Activated naive CD8-positive, alpha-beta T cell treated with anti-CD3 and anti-CD28 coated beads for 36 hours (primary cell): ENCODE results near the gene TLCD1. TPM values are rescaled to one million over a fixed set of nuclear protein-coding genes. Genes with fewer than 3 reads are reported as not detected.

Source experiments
- DNase-seq: peaks from one replicate; pipeline ENCODE4 v3.0.0; 2021
- H3K27ac Mint-ChIP-seq: one replicate; pipeline ENCODE4 v1.8.0; 2022; ENCODE audit warnings: mild to moderate bottlenecking, moderate library complexity, mixed read lengths
- H3K27me3 Mint-ChIP-seq: one replicate; pipeline ENCODE4 v1.8.0; 2022; ENCODE audit warnings: mild to moderate bottlenecking, mixed read lengths
- H3K36me3 Mint-ChIP-seq: one replicate; pipeline ENCODE4 v1.8.0; 2021; ENCODE audit warnings: mild to moderate bottlenecking, mixed read lengths
- H3K4me1 Mint-ChIP-seq: one replicate; pipeline ENCODE4 v1.8.0; 2021; ENCODE audit warnings: mixed read lengths
- H3K4me3 Mint-ChIP-seq: one replicate; pipeline ENCODE4 v1.8.0; 2022; ENCODE audit warnings: mild to moderate bottlenecking, moderate library complexity, mixed read lengths
- H3K9me3 Mint-ChIP-seq: one replicate; pipeline ENCODE4 v1.8.0; 2022; ENCODE audit warnings: mixed read lengths
- total RNA-seq, 2 experiments: library from RNA; stranded (reverse); gene quantifications; one replicate each; pipeline ENCODE4 v1.2.3, GENCODE V29; 2021

Gene TLCD1
- total RNA-seq, 2 experiments from 2014 or later = 15.5 to 17.8 TPM

DNA sequence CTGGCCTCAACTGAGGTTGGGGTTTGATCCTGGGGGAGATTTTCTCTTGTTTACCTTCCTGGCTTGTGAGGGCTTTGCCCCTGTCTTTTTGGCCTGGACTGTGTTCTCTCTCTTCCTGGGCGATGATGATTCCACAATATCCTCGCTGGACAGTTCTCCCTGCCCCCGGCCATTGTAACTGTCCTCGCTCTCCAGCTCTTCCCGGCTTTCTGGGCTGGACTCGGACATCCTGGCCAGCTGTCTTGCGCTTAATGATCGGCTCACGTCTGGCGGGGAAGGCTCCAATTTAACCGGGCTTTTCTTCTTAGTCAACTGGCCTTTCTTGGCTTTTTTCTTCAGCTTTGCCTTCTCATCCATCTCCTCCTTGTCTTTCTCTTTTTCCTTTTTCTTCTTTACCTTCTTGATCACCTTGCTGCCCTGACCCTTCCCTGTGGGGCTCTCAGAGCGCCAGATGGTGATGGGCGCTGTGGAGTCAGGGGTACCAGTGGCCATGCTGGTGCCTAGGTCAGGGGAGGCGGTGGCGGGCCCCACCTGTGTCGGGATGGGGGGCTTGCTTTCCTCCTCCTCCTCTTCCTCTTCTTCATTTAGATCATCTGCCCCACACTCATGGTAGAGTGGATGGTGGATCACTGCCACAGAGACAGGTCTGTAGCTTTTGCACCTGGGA is 22.3 kb downstream of the TLCD1 start:
- Mint-ChIP-seq H3K27ac (no peak overlapping the region), H3K27me3 (no peaks in the 10 kb centered on the region), H3K9me3 (no peaks in the 10 kb centered on the region), H3K36me3 (peaks cover 23% of the 10 kb centered on the region), H3K4me3 (no peak overlapping the region), H3K4me1 (no peaks in the 10 kb centered on the region)
- DNase-seq = no peak

- H3K27ac Mint-ChIP-seq = no peak overlapping the region
- DNase-seq = no peak
- no peak overlapping the region for H3K4me3 Mint-ChIP-seq
- no peaks in the 10 kb centered on the region for H3K9me3 Mint-ChIP-seq
- no peaks in the 10 kb centered on the region for H3K27me3 Mint-ChIP-seq
- H3K36me3 Mint-ChIP-seq = peaks cover 27% of the 10 kb centered on the region
- H3K4me1 Mint-ChIP-seq = no peaks in the 10 kb centered on the region
Observed at GRCh38 chr17:28702752-28703150, 23.3 kb downstream of the TLCD1 start.

- no peak overlapping the region for H3K27ac Mint-ChIP-seq
- no peaks in the 10 kb centered on the region for H3K4me1 Mint-ChIP-seq
Observed at GRCh38 chr17:28702026-28702751, 23.8 kb downstream of the TLCD1 start.

GRCh38 chr17:28700830-28701492 is 25.1 kb downstream of the TLCD1 start:
- DNase-seq = no peak
- H3K4me1 Mint-ChIP-seq = no peaks in the 10 kb centered on the region
- H3K4me3 Mint-ChIP-seq = no peak overlapping the region
- H3K36me3 Mint-ChIP-seq = peaks cover 30% of the 10 kb centered on the region
- H3K27ac Mint-ChIP-seq = no peak overlapping the region
- no peaks in the 10 kb centered on the region for H3K27me3 Mint-ChIP-seq
- no peaks in the 10 kb centered on the region for H3K9me3 Mint-ChIP-seq

More at GRCh38 chr17:28702026-28702751, 23.8 kb downstream of the TLCD1 start:
- no peaks in the 10 kb centered on the region for H3K27me3 Mint-ChIP-seq
- peaks cover 28% of the 10 kb centered on the region for H3K36me3 Mint-ChIP-seq
- no peak for DNase-seq
- no peak overlapping the region for H3K4me3 Mint-ChIP-seq
- H3K9me3 Mint-ChIP-seq = no peaks in the 10 kb centered on the region

DNA sequence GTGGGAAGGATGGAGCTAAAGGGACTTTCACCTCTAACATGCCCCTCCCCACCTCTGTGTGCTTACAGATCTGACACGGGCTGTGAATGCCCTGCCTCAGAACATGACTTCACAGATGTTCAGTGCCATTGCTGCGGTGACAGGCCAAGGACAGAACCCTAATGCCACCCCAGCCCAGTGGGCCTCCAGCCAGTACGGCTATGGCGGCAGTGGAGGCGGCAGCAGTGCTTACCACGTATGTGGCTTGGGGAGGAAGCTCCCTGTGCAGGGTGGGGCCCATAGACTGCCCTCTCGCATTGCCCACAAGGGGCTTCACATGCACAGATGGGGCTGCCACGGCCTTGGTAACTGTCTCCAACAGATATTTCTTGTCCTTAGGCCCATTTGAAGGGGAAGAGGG is 25.8 kb downstream of the TLCD1 start:
- H3K36me3 Mint-ChIP-seq = peaks cover 32% of the 10 kb centered on the region
- no peaks in the 10 kb centered on the region for H3K4me1 Mint-ChIP-seq
- no peak overlapping the region for H3K27ac Mint-ChIP-seq
- no peaks in the 10 kb centered on the region for H3K27me3 Mint-ChIP-seq
- no peaks in the 10 kb centered on the region for H3K9me3 Mint-ChIP-seq
- no peak overlapping the region for H3K4me3 Mint-ChIP-seq
- DNase-seq = no peak

DNA sequence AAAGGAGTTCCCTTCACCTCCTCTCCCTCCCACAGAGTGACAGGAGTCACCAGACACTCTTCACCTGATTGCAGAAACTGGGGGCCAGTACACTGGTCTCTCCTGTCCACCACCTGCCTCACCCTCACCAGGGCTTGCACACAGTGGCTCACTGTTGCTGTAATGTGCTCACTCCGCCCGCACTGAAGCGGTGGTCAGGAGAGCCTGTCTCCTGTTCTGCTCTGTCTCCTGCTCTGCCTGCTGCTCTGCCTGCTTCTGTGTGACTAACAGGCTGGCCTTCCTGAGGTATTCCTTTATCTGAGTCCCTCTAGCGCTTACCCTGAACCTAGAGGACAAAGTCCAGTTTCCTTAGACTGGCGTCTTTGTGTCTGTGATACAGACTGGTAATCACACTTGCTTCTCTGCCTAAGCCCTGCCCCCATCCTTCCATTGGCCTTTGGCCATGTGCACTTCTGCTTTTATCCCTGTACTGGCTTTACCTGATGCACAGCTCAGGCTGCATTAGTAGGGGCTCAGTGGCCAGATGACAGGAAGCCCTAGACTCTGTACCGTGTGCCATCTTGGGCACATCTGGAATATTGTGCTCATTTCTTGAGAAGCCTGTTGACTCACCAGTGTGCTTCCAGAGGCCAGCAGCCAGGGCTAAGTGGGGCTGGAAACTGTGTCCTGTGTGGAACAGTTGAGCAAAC is 27.6 kb downstream of the TLCD1 start:
- H3K27ac Mint-ChIP-seq = no peak overlapping the region
- DNase-seq = no peak
- no peaks in the 10 kb centered on the region for H3K4me1 Mint-ChIP-seq
- H3K36me3 Mint-ChIP-seq = peaks cover 36% of the 10 kb centered on the region
- no peaks in the 10 kb centered on the region for H3K27me3 Mint-ChIP-seq
- H3K9me3 Mint-ChIP-seq = no peaks in the 10 kb centered on the region
- H3K4me3 Mint-ChIP-seq = no peak overlapping the region

DNA sequence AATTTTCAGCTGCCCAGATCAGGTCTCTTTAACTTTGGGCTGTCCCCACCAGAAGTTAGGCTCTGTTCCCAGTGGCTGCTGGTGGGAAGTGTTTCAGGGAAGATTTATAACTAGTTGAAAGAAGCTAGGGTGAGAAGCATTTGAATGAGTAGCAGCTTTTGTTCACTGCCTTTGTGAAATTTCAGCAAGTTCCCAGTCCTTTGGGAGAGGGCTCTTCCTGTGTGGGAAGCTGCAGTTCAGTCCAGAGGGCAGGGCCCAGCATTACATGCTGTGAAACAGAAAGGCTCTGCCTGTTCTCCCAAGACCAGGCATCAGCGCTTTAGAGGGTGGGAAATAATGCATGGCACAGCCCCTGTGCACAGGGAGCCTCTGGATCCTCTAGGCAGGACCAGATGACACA is 32.2 kb downstream of the TLCD1 start:
- DNase-seq = no peak
- H3K4me3 Mint-ChIP-seq = no peak overlapping the region
- no peaks in the 10 kb centered on the region for H3K9me3 Mint-ChIP-seq
- H3K4me1 Mint-ChIP-seq = no peaks in the 10 kb centered on the region
- H3K27me3 Mint-ChIP-seq = no peaks in the 10 kb centered on the region
- H3K27ac Mint-ChIP-seq = peak overlapping the region; percentile 26
- H3K36me3 Mint-ChIP-seq = peaks cover 23% of the 10 kb centered on the region

- DNase-seq = no peak
- peaks cover 30% of the 10 kb centered on the region for H3K36me3 Mint-ChIP-seq
- H3K27ac Mint-ChIP-seq = no peak overlapping the region
- no peaks in the 10 kb centered on the region for H3K4me1 Mint-ChIP-seq
- no peak overlapping the region for H3K4me3 Mint-ChIP-seq
- no peaks in the 10 kb centered on the region for H3K27me3 Mint-ChIP-seq
- no peaks in the 10 kb centered on the region for H3K9me3 Mint-ChIP-seq
Observed at GRCh38 chr17:28689011-28689410, 37.0 kb downstream of the TLCD1 start.

DNA sequence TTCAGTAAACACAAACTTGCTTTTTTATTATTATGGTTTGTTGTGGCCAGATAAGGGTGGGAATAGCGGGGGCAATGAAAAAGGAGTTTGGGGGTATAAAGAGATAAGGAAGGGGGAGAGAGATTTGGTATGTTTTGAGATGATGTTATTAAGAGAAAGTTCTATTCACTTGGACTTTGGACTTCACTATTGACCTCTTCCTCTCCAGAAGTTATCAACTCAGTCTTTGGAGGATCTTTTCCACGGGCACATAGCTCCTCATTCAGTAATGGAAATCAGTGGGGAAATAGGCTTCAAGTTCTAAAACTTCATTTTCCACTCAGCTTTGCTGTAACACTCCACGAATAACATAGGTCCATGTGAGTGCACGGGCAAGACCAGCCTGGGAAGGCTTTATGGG is 37.6 kb downstream of the TLCD1 start:
- H3K36me3 Mint-ChIP-seq = peaks cover 30% of the 10 kb centered on the region
- no peaks in the 10 kb centered on the region for H3K9me3 Mint-ChIP-seq
- no peak for DNase-seq
- no peak overlapping the region for H3K4me3 Mint-ChIP-seq
- no peaks in the 10 kb centered on the region for H3K27me3 Mint-ChIP-seq
- no peak overlapping the region for H3K27ac Mint-ChIP-seq
- no peaks in the 10 kb centered on the region for H3K4me1 Mint-ChIP-seq

DNA sequence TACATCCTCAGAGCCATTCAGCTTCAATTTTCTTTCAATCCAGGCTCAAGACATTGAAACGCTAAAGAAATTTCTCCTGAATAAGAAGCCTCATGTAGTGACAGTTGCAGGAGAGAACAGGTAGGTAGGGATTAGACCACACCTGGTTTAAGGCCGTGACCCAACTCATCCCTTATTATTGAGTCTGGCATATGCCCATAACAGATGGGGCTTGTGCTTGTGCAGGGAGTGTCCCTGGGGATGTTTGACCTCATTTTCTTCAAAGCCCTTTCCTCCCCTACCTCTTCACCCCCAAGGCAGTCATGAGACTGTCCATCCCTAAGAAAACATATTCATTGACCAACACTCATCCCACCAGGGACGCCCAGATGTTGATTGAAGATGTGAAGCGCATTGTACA is 39.7 kb downstream of the TLCD1 start:
- H3K9me3 Mint-ChIP-seq = no peaks in the 10 kb centered on the region
- H3K27ac Mint-ChIP-seq = no peak overlapping the region
- no peak for DNase-seq
- no peaks in the 10 kb centered on the region for H3K4me1 Mint-ChIP-seq
- H3K36me3 Mint-ChIP-seq = peaks cover 32% of the 10 kb centered on the region
- H3K27me3 Mint-ChIP-seq = no peaks in the 10 kb centered on the region
- H3K4me3 Mint-ChIP-seq = no peak overlapping the region

GRCh38 chr17:28685366-28685765 is 40.7 kb downstream of the TLCD1 start:
- Mint-ChIP-seq H3K4me3 (no peak overlapping the region), H3K36me3 (peaks cover 34% of the 10 kb centered on the region), H3K4me1 (no peaks in the 10 kb centered on the region), H3K27ac (no peak overlapping the region), H3K27me3 (no peaks in the 10 kb centered on the region), H3K9me3 (no peaks in the 10 kb centered on the region)
- DNase-seq = no peak

DNA sequence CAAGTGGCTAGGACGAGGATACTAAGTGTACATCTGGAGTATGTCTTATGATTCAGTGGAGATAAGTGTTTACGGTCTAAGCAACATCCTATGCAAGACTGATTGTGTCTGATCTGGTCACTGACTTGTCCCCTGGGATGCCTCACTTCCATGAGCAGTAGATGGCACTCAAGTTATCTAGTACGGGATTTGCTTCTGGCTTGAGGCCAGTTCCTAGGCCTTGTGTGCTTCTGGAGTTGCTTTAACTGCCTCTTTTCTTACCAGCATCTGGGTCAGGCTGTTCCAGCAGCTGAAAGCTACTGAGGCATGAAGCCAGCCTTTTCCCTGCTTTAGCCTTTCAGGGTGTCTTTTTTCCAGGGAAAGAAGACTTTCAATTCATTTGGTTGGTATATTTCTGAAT is 41.1 kb downstream of the TLCD1 start:
- no peak overlapping the region for H3K27ac Mint-ChIP-seq
- H3K4me3 Mint-ChIP-seq = no peak overlapping the region
- peaks cover 34% of the 10 kb centered on the region for H3K36me3 Mint-ChIP-seq

DNA sequence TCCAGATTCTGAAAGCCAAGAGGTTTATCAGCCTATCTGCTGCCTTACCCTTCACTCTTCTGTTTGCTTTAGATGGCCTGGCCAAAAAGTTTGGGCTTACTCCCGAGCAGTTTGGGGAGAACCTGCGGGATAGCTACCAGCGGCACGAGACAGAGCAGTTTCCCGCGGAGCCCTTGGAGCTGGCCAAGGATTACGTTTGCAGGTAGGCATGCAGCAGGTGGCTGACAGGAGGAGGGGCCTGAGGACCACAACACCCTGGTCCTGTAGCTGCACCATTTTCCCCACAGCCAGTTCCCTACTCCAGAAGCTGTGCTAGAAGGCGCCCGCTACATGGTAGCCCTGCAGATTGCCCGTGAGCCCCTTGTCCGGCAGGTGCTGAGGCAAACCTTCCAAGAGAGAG is 43.4 kb downstream of the TLCD1 start:
- no peaks in the 10 kb centered on the region for H3K4me1 Mint-ChIP-seq
- H3K9me3 Mint-ChIP-seq = no peaks in the 10 kb centered on the region
- no peak for DNase-seq
- H3K4me3 Mint-ChIP-seq = no peak overlapping the region
- no peak overlapping the region for H3K27ac Mint-ChIP-seq
- H3K36me3 Mint-ChIP-seq = peaks cover 26% of the 10 kb centered on the region
- no peaks in the 10 kb centered on the region for H3K27me3 Mint-ChIP-seq

More for the DNA sequence above, 41.1 kb downstream of the TLCD1 start:
- Mint-ChIP-seq H3K4me1 (no peaks in the 10 kb centered on the region), H3K9me3 (no peaks in the 10 kb centered on the region), H3K27me3 (no peaks in the 10 kb centered on the region)
- no peak for DNase-seq

DNA sequence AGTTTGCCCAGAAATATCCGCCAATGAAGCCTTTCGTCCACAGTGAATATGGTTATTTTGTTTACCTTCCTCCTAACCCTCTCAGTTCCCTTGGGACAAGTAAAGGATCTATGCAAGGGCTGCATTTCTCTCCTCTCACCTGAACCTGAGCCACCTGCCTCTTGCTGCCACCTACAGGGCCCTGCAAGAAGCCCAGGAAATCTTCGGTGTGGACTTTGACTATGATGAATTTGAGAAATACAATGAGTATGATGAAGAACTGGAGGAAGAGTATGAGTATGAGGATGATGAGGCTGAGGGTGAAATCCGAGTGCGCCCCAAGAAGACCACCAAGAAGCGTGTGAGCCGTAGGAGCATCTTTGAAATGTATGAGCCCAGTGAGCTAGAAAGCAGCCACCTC is 50.1 kb downstream of the TLCD1 start:
- H3K27ac Mint-ChIP-seq = no peak overlapping the region
- no peak for DNase-seq
- H3K36me3 Mint-ChIP-seq = peaks cover 39% of the 10 kb centered on the region

DNA sequence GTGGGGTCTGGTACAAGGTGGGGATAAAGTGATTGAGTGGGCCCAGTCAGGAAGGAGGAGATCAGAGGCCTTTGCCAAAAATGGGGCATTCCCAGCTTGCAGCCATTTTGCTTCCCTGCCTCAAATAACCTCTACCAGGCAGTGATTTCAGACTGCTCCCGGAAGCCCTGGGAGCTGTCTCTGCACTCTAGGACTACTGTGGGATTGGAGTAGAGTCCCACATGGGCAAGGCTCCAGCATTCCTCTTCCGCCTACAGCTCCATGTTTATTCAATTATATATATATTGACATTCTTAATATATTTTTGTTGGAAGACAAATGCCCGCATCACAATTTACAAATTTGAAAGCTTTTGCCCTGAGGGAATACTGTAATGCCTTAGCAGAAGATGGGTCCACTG is 50.5 kb downstream of the TLCD1 start:
- no peaks in the 10 kb centered on the region for H3K27me3 Mint-ChIP-seq
- H3K9me3 Mint-ChIP-seq = no peaks in the 10 kb centered on the region
- H3K4me1 Mint-ChIP-seq = no peaks in the 10 kb centered on the region
- H3K4me3 Mint-ChIP-seq = no peak overlapping the region
- DNase-seq = no peak
- H3K36me3 Mint-ChIP-seq = peaks cover 42% of the 10 kb centered on the region
- H3K27ac Mint-ChIP-seq = no peak overlapping the region

More for the DNA sequence above, 50.1 kb downstream of the TLCD1 start:
- no peak overlapping the region for H3K4me3 Mint-ChIP-seq
- H3K4me1 Mint-ChIP-seq = no peaks in the 10 kb centered on the region
- no peaks in the 10 kb centered on the region for H3K27me3 Mint-ChIP-seq
- no peaks in the 10 kb centered on the region for H3K9me3 Mint-ChIP-seq
